Effector memory CD4-positive, alpha-beta T cell (primary cell): ENCODE measurements around the gene PIK3AP1.

ENCODE experiments used
- DNase-seq, 3 donors: peaks; one replicate each; pipeline ENCODE4 v3.0.0-alpha.2; 2020
- H3K27ac ChIP-seq: 2 replicates; pipeline ENCODE4 v1.7.0; 2013; ENCODE audit warnings: mild to moderate bottlenecking, low read length, moderate library complexity; ENCODE audit not compliant: insufficient read depth, poor library complexity, severe bottlenecking
- H3K27me3 ChIP-seq: replicated peaks from 2 replicates; pipeline ENCODE4 v1.7.0; 2013; ENCODE audit warnings: mild to moderate bottlenecking, low read length; ENCODE audit not compliant: insufficient read depth, control insufficient read depth, poor library complexity, severe bottlenecking
- H3K36me3 ChIP-seq: 2 replicates; pipeline ENCODE4 v1.7.0; 2013; ENCODE audit warnings: mild to moderate bottlenecking, low read length, moderate library complexity; ENCODE audit not compliant: control insufficient read depth, insufficient read depth
- H3K4me1 ChIP-seq: 2 replicates; pipeline ENCODE4 v1.7.0; 2013; ENCODE audit warnings: low read length, mild to moderate bottlenecking; ENCODE audit not compliant: control insufficient read depth, insufficient read depth, poor library complexity, severe bottlenecking
- H3K4me3 ChIP-seq: 2 replicates; pipeline ENCODE4 v1.7.0; 2013; ENCODE audit warnings: low read length, low read depth, mild to moderate bottlenecking; ENCODE audit not compliant: insufficient read depth, poor library complexity, severe bottlenecking
- H3K9me3 ChIP-seq: 2 replicates; pipeline ENCODE4 v1.7.0; 2013; ENCODE audit warnings: mild to moderate bottlenecking, low read length, moderate library complexity; ENCODE audit not compliant: control insufficient read depth

Gene PIK3AP1

DNA sequence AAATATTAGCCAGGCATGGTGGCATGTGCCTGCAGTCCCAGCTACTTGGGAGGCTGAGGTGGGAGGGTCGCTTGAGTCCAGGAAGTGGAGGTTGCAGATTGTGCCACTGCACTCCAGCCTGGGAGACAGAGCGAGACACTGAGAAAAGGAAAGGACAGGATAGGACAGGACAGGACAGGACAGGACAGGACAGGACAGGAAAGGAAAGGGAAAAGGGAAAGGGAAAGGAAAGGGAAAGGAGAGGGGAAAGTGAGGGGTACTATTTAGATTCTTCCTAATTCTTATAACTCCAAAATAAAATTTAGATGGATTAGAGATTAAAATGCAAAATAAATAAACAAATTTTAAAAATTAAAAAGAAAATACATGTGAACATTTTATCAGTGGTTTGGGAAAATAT, 58.7 kb downstream of the PIK3AP1 start:
- Histone ChIP-seq H3K27ac (no peak overlapping the region), H3K4me3 (no peak overlapping the region), H3K36me3 (no peaks in the 10 kb centered on the region), H3K4me1 (no peaks in the 10 kb centered on the region), H3K27me3 (no peaks in the 10 kb centered on the region), H3K9me3 (no peaks in the 10 kb centered on the region)
- DNase-seq: no peak

DNA sequence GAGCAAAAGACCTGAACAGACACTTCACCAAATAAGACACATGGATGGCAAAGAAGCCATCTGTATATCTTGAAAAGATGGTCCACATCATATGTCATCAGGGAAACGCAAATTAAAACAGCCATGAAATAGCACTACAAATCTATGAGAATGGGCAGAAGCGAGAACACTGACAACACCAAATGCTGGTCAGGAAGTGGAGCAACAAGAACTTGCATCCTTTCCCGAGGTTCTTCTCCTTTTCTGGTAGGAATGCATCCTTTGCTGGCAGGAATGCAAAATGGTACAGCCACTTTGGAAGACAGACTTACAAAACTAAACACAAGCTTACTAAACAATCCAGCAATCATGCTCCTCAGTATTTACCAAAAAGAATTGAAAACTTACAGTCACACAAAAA, 60.0 kb downstream of the PIK3AP1 start:
- H3K27me3 ChIP-seq: no peaks in the 10 kb centered on the region
- no peak for DNase-seq

DNA sequence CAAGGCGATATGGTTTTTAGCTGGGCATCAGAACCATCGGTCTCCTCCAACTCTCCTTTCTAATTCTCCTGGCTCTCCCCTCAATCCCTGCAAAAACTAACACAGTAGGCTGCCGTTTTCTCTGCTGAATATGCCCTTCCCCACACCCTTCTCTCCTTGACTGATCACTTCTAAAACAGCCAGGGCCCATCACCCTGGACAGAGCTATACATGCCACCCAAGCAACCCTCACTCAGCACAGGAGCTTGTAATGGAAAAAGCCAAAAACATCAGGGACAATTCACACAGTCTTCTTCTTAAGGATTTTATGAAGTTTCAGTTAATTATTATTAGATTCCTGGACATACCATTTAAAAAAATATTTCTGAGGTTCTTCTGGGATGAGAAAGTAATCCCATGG, 61.5 kb downstream of the PIK3AP1 start:
- H3K9me3 ChIP-seq: no peaks in the 10 kb centered on the region
- no peak for DNase-seq
- H3K27me3 ChIP-seq: no peaks in the 10 kb centered on the region
- H3K27ac ChIP-seq: no peak overlapping the region
- no peaks in the 10 kb centered on the region for H3K4me1 ChIP-seq
- no peaks in the 10 kb centered on the region for H3K36me3 ChIP-seq
- H3K4me3 ChIP-seq: no peak overlapping the region

More for the DNA sequence above, 60.0 kb downstream of the PIK3AP1 start:
- H3K27ac ChIP-seq: no peak overlapping the region
- H3K4me1 ChIP-seq: no peaks in the 10 kb centered on the region
- no peaks in the 10 kb centered on the region for H3K36me3 ChIP-seq
- no peaks in the 10 kb centered on the region for H3K9me3 ChIP-seq
- H3K4me3 ChIP-seq: no peak overlapping the region

DNA sequence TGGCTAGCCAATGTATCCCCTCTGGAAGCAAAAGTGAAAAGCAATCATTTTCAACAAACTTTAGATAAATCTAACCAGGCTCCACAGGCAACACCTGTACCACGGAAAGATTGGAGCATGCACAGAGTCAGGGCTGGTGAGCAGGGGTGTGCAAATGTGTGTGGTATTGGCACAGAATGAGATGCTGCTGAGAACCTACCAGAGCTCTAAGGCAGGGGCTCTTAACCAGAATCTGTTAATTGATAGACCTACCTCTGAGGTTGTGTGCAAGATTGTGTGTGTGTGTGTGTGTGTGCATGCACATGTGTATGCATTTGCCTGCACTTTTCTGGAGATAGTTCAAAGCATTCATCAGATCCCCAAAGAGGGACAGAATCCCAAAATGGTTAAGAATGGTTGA, 62.9 kb downstream of the PIK3AP1 start:
- Histone ChIP-seq H3K27ac (no peak overlapping the region), H3K36me3 (no peaks in the 10 kb centered on the region), H3K4me1 (no peaks in the 10 kb centered on the region), H3K27me3 (no peaks in the 10 kb centered on the region), H3K9me3 (no peaks in the 10 kb centered on the region), H3K4me3 (no peak overlapping the region)
- no peak for DNase-seq

DNA sequence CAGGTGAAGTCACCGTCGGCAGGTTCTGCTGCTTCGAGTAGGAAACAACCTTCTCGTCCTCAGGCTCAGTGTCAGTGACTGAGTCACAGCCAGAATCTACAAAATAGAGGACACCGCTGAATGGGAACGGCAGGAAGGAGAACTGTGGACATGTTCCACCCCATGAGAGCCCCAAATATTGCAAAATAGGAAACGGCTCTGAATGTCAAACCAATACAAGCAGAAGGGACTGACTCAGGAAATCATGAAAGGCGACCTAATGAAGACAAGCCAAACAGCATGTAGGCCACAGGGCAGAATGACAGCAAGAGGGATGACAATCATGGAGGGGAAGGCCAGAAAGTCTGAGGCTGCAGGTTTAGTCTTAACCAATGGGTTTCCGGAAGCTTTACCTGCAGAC, 63.5 kb downstream of the PIK3AP1 start:
- no peaks in the 10 kb centered on the region for H3K9me3 ChIP-seq
- no peaks in the 10 kb centered on the region for H3K36me3 ChIP-seq
- H3K4me1 ChIP-seq: no peaks in the 10 kb centered on the region
- no peak overlapping the region for H3K4me3 ChIP-seq
- no peaks in the 10 kb centered on the region for H3K27me3 ChIP-seq
- no peak overlapping the region for H3K27ac ChIP-seq
- DNase-seq: no peak

DNA sequence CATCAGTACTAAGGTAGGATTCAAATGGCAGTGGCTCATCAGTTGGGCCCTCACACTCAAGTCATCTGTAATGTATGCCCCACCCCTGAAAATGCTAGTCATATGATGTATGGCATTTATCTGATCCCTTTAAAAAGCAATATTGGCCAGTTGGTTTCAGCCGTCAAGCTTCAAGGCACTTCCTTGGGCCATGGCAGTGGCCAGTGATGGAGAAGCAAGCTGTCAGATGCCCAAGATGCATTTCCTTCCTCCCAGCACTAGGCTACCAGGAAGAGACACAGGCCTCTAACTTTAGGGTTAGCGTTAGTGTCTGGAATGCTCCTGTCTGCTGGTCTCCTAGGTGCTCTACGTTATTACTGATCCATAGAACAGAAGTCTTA, 64.1 kb downstream of the PIK3AP1 start:
- Histone ChIP-seq H3K27ac (no peak overlapping the region), H3K9me3 (no peaks in the 10 kb centered on the region), H3K4me1 (peaks cover 5% of the 10 kb centered on the region), H3K36me3 (no peaks in the 10 kb centered on the region), H3K27me3 (no peaks in the 10 kb centered on the region), H3K4me3 (no peak overlapping the region)
- DNase-seq: no peak

DNA sequence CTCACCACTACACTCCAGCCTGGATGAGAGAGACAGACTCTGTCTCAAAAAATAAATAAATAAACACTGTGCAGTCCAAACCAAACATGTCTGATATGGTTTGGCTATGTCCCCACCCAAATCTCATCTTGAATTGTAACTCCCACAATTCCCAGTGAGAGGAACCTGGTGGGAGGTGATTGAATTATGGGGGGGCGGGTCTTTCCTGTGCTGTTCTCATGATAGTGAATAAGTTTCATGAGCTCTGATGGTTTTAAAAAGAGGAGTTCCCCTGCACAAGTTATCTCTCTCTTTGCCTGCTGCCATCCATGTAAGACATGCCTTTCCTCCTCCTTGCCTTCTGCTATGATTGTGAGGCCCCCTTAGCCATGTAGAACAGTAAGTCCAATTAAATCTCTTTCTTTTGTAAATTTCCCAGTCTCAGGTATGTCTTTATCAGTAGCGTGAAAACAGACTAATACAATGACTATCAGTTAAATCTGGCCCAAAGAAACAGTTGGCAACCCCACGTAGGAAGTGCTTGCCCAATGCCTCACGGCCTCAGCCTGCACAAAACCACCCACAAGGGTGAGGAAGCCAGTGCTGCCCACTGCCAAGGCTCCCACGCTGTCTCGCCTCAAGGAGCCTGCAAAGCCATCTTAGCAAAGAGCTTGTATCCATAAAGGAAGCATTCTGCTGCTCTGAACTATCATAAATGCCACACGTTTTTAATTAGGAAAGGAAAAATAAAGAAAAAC, 64.7 kb downstream of the PIK3AP1 start:
- H3K4me3 ChIP-seq: no peak overlapping the region
- no peak overlapping the region for H3K27ac ChIP-seq
- no peaks in the 10 kb centered on the region for H3K9me3 ChIP-seq
- no peak for DNase-seq
- no peaks in the 10 kb centered on the region for H3K36me3 ChIP-seq
- no peaks in the 10 kb centered on the region for H3K27me3 ChIP-seq
- peaks cover 5% of the 10 kb centered on the region for H3K4me1 ChIP-seq

DNA sequence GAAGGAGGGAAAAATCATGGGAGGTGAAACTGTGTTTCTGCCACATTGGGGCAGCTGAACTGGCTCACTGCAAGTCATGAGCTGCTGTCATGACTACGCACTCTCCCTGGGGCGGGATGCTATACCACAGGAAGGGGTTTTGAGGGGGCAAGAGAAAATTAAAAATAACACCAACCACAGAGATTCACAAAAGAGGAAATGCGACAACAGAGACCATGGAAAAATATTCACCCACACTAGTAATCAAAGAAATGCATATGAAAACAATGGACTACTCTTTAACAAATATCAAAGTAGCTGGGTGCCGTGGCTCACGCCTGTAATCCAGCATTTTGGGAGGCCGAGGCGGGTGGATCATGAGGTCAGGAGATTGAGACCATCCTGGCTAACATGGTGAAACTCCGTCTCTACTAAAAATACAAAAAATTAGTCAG, 68.3 kb downstream of the PIK3AP1 start:
- Histone ChIP-seq H3K9me3 (no peaks in the 10 kb centered on the region), H3K4me1 (peaks cover 5% of the 10 kb centered on the region), H3K27ac (no peak overlapping the region), H3K27me3 (no peaks in the 10 kb centered on the region), H3K36me3 (no peaks in the 10 kb centered on the region), H3K4me3 (no peak overlapping the region)
- no peak for DNase-seq

DNA sequence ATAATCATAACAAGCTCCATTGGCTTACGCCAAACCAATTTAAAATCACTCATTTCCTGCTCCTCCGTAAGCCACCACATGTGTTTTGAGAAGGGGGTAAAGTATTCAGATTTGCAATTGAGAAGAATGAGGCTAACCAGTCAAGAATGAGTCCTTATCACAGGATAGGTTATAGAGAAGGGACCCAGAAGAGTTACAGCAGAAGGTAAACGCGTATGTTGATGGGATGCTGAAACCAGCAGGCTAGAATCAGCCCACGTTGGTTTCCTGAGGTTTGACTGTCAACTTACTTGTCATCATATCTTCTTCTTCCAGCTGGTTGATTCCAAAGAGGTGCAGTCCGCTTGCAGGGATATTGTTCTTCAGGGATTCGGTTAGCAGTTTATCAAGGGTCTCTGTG, 69.4 kb downstream of the PIK3AP1 start:
- peaks cover 5% of the 10 kb centered on the region for H3K4me1 ChIP-seq
- no peaks in the 10 kb centered on the region for H3K9me3 ChIP-seq
- no peaks in the 10 kb centered on the region for H3K36me3 ChIP-seq
- no peak for DNase-seq
- H3K4me3 ChIP-seq: no peak overlapping the region
- H3K27me3 ChIP-seq: no peaks in the 10 kb centered on the region
- no peak overlapping the region for H3K27ac ChIP-seq

DNA sequence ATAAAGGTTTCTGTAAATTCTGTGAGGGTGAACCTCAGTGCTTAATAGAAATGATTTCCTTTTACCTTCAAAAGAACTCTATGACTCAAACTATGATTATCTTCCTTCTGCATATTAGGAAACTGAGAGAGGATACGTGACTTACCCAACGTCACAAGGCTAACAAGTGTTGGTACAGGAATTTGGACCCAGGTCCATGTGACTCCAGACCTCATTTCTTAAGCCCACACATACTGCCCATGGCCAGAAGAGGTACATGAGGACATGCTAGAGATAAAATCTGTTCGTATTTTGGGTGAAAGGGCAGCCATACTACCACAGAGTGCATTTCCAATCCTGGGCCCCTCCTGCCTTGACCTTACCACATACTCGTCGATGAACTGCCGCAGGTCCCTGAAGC, 72.0 kb downstream of the PIK3AP1 start:
- no peak overlapping the region for H3K27ac ChIP-seq
- DNase-seq: no peak
- no peaks in the 10 kb centered on the region for H3K9me3 ChIP-seq
- H3K4me3 ChIP-seq: no peak overlapping the region
- peaks cover 5% of the 10 kb centered on the region for H3K4me1 ChIP-seq
- no peaks in the 10 kb centered on the region for H3K27me3 ChIP-seq
- no peaks in the 10 kb centered on the region for H3K36me3 ChIP-seq
